A549 (cell line): Measurements from ENCODE around the gene FXYD7. TPM values are rescaled to one million over a fixed set of nuclear protein-coding genes. Genes with fewer than 3 reads are reported as not detected.

Experiments
- ATAC-seq, 2 experiments: fragments of 200-7000 bp in 1 of 2; fragments of >200 bp in 1 of 2; cut with Nextera tagmentation in 1 of 2; cut with Tn5 transposase in 1 of 2; 3 replicates each; pipeline versions ENCODE4 v1.8.0 to v1.9.1; 2018 to 2020; ENCODE audit warnings: mild to moderate bottlenecking in 1 of 2, moderate library complexity in 1 of 2
- CTCF ChIA-PET: fragments of 300-600 bp; sonication (Branson Sonifier 250); formaldehyde crosslinking; extraction: SDS; loops from one replicate; lab custom pipeline; 2021; ENCODE audit warnings: antibody characterized with exemption, inconsistent platforms; lab: Yijun Ruan, JAX
- POLR2A ChIA-PET: fragments of 350-600 bp; formaldehyde crosslinking; extraction: SDS; loops from one replicate; lab custom pipeline; 2021; ENCODE audit warnings: antibody characterized with exemption, inconsistent platforms; lab: Yijun Ruan, JAX
- DNase-seq, 2 experiments: peaks; one replicate each; pipeline versions ENCODE4 v3.0.0 to v3.0.0-alpha.2; 2011 to 2016; ENCODE audit warnings: low read depth in 1 of 2, low spot score in 1 of 2
- FAIRE-seq: peaks from 2 replicates; lab custom pipeline; 2011; peaks lifted over from hg19 to GRCh38; lab: Jason Lieb, UNC
- H3K27ac ChIP-seq, 2 experiments: fragments of >200 bp; sonication (Bioruptor Twin); formaldehyde crosslinking; 3 replicates each; pipeline ENCODE4 v1.5.1; 2016 to 2017
- H3K4me1 ChIP-seq: fragments of >200 bp; sonication (Bioruptor Twin); formaldehyde crosslinking; 3 replicates; pipeline ENCODE4 v1.6.1; 2016
- H3K4me2 ChIP-seq: fragments of >200 bp; sonication (Bioruptor Twin); formaldehyde crosslinking; 3 replicates; pipeline ENCODE4 v1.6.1; 2016
- H3K4me3 ChIP-seq: fragments of >200 bp; sonication (Bioruptor Twin); formaldehyde crosslinking; 3 replicates; pipeline ENCODE4 v1.5.1; 2016
- H3K9me3 ChIP-seq: fragments of >200 bp; sonication (Bioruptor Twin); formaldehyde crosslinking; 3 replicates; pipeline ENCODE4 v1.6.1; 2016
- CBX2 ChIP-seq: fragments of 200-600 bp; sonication (generic); IDR thresholded peaks from 2 replicates; pipeline ENCODE4 v1.6.1; 2016; ENCODE audit warnings: low read depth, mild to moderate bottlenecking, borderline replicate concordance
- CBX8 ChIP-seq: fragments of 200-600 bp; sonication (generic); IDR thresholded peaks from 2 replicates; pipeline ENCODE4 v1.6.1; 2016
- E2F6 ChIP-seq: IDR thresholded peaks from 2 replicates; pipeline ENCODE4 v1.6.1; 2012; ENCODE audit warnings: low read depth, borderline replicate concordance
- EHF ChIP-seq: fragments of 250-450 bp; sonication (Bioruptor Pico); IDR thresholded peaks from 2 replicates; pipeline ENCODE4 v1.5.0; 2020; ENCODE audit warnings: mild to moderate bottlenecking
- ELK1 ChIP-seq: fragments of 150-350 bp; IDR thresholded peaks from 2 replicates; pipeline ENCODE4 v1.6.1; 2014; ENCODE audit warnings: low read depth, mild to moderate bottlenecking, low read length
- ESRRA ChIP-seq: fragments of 150-350 bp; IDR thresholded peaks from 2 replicates; pipeline ENCODE4 v1.6.1; 2014; ENCODE audit warnings: mild to moderate bottlenecking, low read length, borderline replicate concordance
- FOSL2 ChIP-seq, 2 experiments: fragments of 450-650 bp in 1 of 2; fragments of >200 bp in 1 of 2; sonication (Bioruptor Twin) in 1 of 2; formaldehyde crosslinking; IDR thresholded peaks; 2 replicates each; pipeline versions ENCODE4 v1.5.0 to v1.6.1; 2016 to 2020; ENCODE audit warnings: mild to moderate bottlenecking in 1 of 2, moderate library complexity in 1 of 2
- HDAC2 ChIP-seq: fragments of 200-600 bp; sonication (generic); IDR thresholded peaks from 2 replicates; pipeline ENCODE4 v1.6.1; 2016
- HMGXB4 ChIP-seq: fragments of 250-450 bp; sonication (Bioruptor Pico); IDR thresholded peaks from 2 replicates; pipeline ENCODE4 v1.5.0; 2021; ENCODE audit warnings: mild to moderate bottlenecking, moderate library complexity, borderline replicate concordance
- HOXB5 ChIP-seq: fragments of 250-450 bp; sonication (Bioruptor Pico); IDR thresholded peaks from 2 replicates; pipeline ENCODE4 v1.5.0; 2020; ENCODE audit warnings: mild to moderate bottlenecking, moderate library complexity
- JUN ChIP-seq, 2 experiments: fragments of >200 bp; sonication (Bioruptor Twin); formaldehyde crosslinking; IDR thresholded peaks; 2 replicates in 1 of 2; 3 replicates in 1 of 2; pipeline ENCODE4 v1.6.1; 2016 to 2017
- MAZ ChIP-seq: fragments of 150-350 bp; IDR thresholded peaks from 2 replicates; pipeline ENCODE4 v1.6.1; 2014; ENCODE audit warnings: antibody characterized with exemption, low read depth, low read length, borderline replicate concordance
- RAD21 ChIP-seq, 2 experiments: fragments of >200 bp in 1 of 2; sonication (Bioruptor Twin) in 1 of 2; formaldehyde crosslinking in 1 of 2; IDR thresholded peaks in 1 of 2; conservative IDR thresholded peaks in 1 of 2; 2 replicates in 1 of 2; 3 replicates in 1 of 2; pipeline ENCODE4 v1.6.1; 2012 to 2018; ENCODE audit warnings: inconsistent platforms in 1 of 2
- TP53 ChIP-seq: fragments of 250-450 bp; sonication (Bioruptor Pico); IDR thresholded peaks from 2 replicates; pipeline ENCODE4 v1.5.0; 2021; ENCODE audit warnings: mild to moderate bottlenecking, moderate library complexity
- USF2 ChIP-seq: fragments of 450-650 bp; IDR thresholded peaks from 2 replicates; pipeline ENCODE4 v1.6.1; 2014; ENCODE audit warnings: antibody characterized with exemption
- ZFP36 ChIP-seq: fragments of 450-650 bp; IDR thresholded peaks from 2 replicates; pipeline ENCODE4 v1.6.1; 2014; ENCODE audit warnings: borderline replicate concordance; ENCODE audit not compliant: partially characterized antibody
- ZNF302 ChIP-seq: fragments of 250-450 bp; sonication (Bioruptor Pico); IDR thresholded peaks from 2 replicates; pipeline ENCODE4 v1.9.0; 2021; ENCODE audit warnings: inconsistent platforms, mild to moderate bottlenecking, moderate library complexity
- ZSCAN20 ChIP-seq: fragments of 250-450 bp; sonication (Bioruptor Pico); IDR thresholded peaks from 2 replicates; pipeline ENCODE4 v1.8.0; 2022; ENCODE audit warnings: mild to moderate bottlenecking, moderate library complexity
- WGBS: methylation state at CpG from one replicate; pipeline ENCODE4 v1.1.6; 2017; ENCODE audit errors: missing lambda C conversion rate; 5-methylcytosine and 5-hydroxymethylcytosine counted together
- polyA plus RNA-seq, 4 experiments: library from polyadenylated mRNA; depleted of rRNA in 3 of 4; stranded (reverse); fragments of >200 nt; fragmentation: RNase III in 1 of 4; extraction: RNeasy Plus Mini Kit Qiagen cat#74134 plus additional on column Dnase treatment in 1 of 4; gene quantifications; 2 replicates in 3 of 4; 3 replicates in 1 of 4; pipeline ENCODE4 v1.2.3, GENCODE V29; 2011 to 2017

FXYD7 gene
- polyA plus RNA-seq, 2 of the 4 experiments (the other 2 are of a cell fraction) = not detected

GRCh38 chr19:35176181-35176570, 33.1 kb downstream of the FXYD7 start:
- ATAC-seq (no peak), DNase-seq (no peak), FAIRE-seq (peak; percentile 74)
- Histone ChIP-seq H3K4me3 (no peak overlapping the region), H3K4me1 (no peaks in the 10 kb centered on the region), H3K9me3 (peaks cover 15% of the 10 kb centered on the region), H3K27ac (no peak overlapping the region), H3K4me2 (no peak overlapping the region)
- POLR2A ChIA-PET = interaction anchor here (0.5 kb wide), 1 partner anchor 58 kb away, joined by 4 read pairs; no protein-coding TSS in a partner anchor
- CTCF ChIA-PET = interaction anchor here (1.4 to 1.8 kb wide), 3 partner anchors 10 to 41 kb away, joined by 3 to 5 read pairs (median 4); partner anchors contain the start of gene LGI4
- TF ChIP-seq ZNF302 (CRISPR knock-in tag) (no peak), EHF (no peak), TP53 (no peak), JUN (IDR thresholded peaks at IDR 0.05) (no peak), HDAC2 (no peak), FOSL2 (IDR thresholded peaks at IDR 0.05) (no peak), FOSL2 (CRISPR knock-in tag; IDR thresholded peaks at IDR 0.05) (no peak), ZSCAN20 (no peak), RAD21 (conservative IDR thresholded peaks at IDR 0.05 in 1 of 2, IDR thresholded peaks at IDR 0.05 in 1 of 2) (no peak), ESRRA (no peak), MAZ (no peak), HMGXB4 (no peak)
- 43% methylated on average over 3 of the region's 3 CpGs for WGBS

GRCh38 chr19:35177377-35178274, 34.6 kb downstream of the FXYD7 start:
- TF ChIP-seq USF2 = no peak
- TF ChIP-seq CBX8 = no peak
- TF ChIP-seq HOXB5 = no peak
- TF ChIP-seq TP53 = no peak
- TF ChIP-seq CBX2 = no peak
- peak; percentile 69 for TF ChIP-seq ZFP36
- H3K4me2 ChIP-seq = no peak overlapping the region
- POLR2A ChIA-PET = no interaction called here
- H3K4me1 ChIP-seq = no peaks in the 10 kb centered on the region
- WGBS = 17% methylated on average over 7 of the region's 7 CpGs
- ATAC-seq (no peak), DNase-seq (no peak), FAIRE-seq (no peak)
- no peak overlapping the region for H3K4me3 ChIP-seq
- H3K9me3 ChIP-seq = peaks cover 18% of the 10 kb centered on the region
- H3K27ac ChIP-seq = no peak overlapping the region
- CTCF ChIA-PET = interaction anchor here (0.7 to 3.1 kb wide), 9 partner anchors 9 to 111 kb away, joined by 3 to 13 read pairs (median 3); no protein-coding TSS in a partner anchor

- no peak for FAIRE-seq
- Histone ChIP-seq H3K4me1 (no peaks in the 10 kb centered on the region), H3K4me3 (no peak overlapping the region), H3K9me3 (peaks cover 18% of the 10 kb centered on the region), H3K27ac (no peak overlapping the region), H3K4me2 (no peak overlapping the region)
- 19% methylated on average over 2 of the region's 2 CpGs for WGBS
- no peak for TF ChIP-seq CBX8
- TF ChIP-seq ELK1 = no peak
- no peak for TF ChIP-seq E2F6
- TF ChIP-seq ESRRA = no peak
- no peak for ATAC-seq
- DNase-seq = no peak
- POLR2A ChIA-PET = no interaction called here
- CTCF ChIA-PET = interaction anchor here (0.7 to 3.1 kb wide), 3 partner anchors 10 to 112 kb away, joined by 3 to 13 read pairs (median 3); no protein-coding TSS in a partner anchor
Observed at GRCh38 chr19:35178701-35179100, 35.6 kb downstream of the FXYD7 start.
